Naive B cell (primary cell): Measurements from ENCODE around the gene TCF4. TPM values are rescaled to one million over a fixed set of nuclear protein-coding genes. Genes with fewer than 3 reads are reported as not detected.

Experiments used
- ATAC-seq, 2 donors: fragments of 150-1000 bp; cut with Tn5 transposase; 2 replicates each; pipeline ENCODE4 v1.10.0; 2021; ENCODE audit warnings: low read depth in 2 of 2, mild to moderate bottlenecking in 2 of 2, moderate library complexity in 2 of 2
- DNase-seq: peaks from one replicate; pipeline ENCODE4 v3.0.0; 2022
- H3K27ac Mint-ChIP-seq, 6 donors: one replicate each; pipeline ENCODE4 v1.8.0; 2020 to 2022; ENCODE audit warnings: mild to moderate bottlenecking in 6 of 6, mixed read lengths in 6 of 6, moderate library complexity in 5 of 6, inconsistent platforms in 2 of 6
- H3K27me3 Mint-ChIP-seq, 3 donors: one replicate each; pipeline ENCODE4 v1.8.0; 2021 to 2022; ENCODE audit warnings: mixed read lengths in 3 of 3, mild to moderate bottlenecking in 1 of 3
- H3K36me3 Mint-ChIP-seq, 2 donors: one replicate each; pipeline ENCODE4 v1.8.0; 2020 to 2022; ENCODE audit warnings: mixed read lengths in 2 of 2, inconsistent platforms in 1 of 2, mild to moderate bottlenecking in 1 of 2
- H3K4me1 Mint-ChIP-seq, 3 donors: one replicate each; pipeline ENCODE4 v1.8.0; 2020 to 2022; ENCODE audit warnings: mixed read lengths in 3 of 3, inconsistent platforms in 1 of 3, mild to moderate bottlenecking in 1 of 3, moderate library complexity in 1 of 3
- H3K4me3 Mint-ChIP-seq, 8 donors: one replicate each; pipeline ENCODE4 v1.8.0; 2020 to 2022; ENCODE audit warnings: mild to moderate bottlenecking in 8 of 8, mixed read lengths in 8 of 8, moderate library complexity in 8 of 8, inconsistent platforms in 2 of 8
- H3K9me3 Mint-ChIP-seq, 7 donors: one replicate each; pipeline ENCODE4 v1.8.0; 2020 to 2022; ENCODE audit warnings: mixed read lengths in 7 of 7, mild to moderate bottlenecking in 5 of 7, inconsistent platforms in 2 of 7, moderate library complexity in 1 of 7
- polyA plus RNA-seq, 6 donors: library from polyadenylated mRNA; unstranded; fragments of 300-500 nt; fragmentation: Illumina TruSeq; gene quantifications; one replicate each; pipeline ENCODE4 v1.2.3, GENCODE V29; 2021; ENCODE audit warnings: low read depth in 6 of 6

TCF4 gene
- 100 to 1,000 TPM; 199 to 274 (median 217) TPM for polyA plus RNA-seq

DNA sequence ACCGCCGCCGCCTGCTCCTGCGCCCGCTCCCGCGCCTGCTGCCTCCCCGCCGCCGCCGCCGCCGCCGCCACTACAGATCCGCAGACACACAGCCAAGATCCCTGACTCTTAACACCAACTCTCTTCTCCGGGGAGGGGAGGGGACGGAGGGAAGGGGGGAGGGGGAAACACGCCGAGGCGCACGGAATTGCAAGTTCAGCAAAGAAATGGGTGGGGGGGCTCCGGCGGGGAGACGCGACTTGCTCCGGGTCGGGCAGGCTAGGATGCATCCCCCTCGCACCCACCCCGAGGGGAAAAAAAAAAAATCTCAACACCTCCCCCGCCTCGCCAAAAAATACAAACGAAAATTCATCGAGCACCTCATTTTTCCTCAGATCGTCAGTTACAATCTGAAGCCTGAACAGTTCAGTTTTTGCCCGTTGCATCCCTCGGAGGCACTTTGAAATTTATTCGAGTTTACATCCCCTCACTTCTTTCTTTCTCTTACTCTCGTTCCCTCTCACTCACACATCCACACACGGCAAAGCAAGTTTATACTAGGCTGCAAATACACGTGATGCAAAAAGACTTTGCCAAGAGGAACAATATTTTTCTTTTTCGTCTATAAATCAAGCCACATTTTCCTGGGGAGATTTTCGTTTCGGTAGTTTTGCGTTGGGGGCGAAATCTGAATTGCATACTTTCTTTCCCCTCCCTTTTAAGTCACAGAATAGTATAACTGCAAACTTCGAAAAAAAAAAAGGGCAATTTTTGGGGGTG, at the start of gene TCF4:
TCF4 (minus strand) TSS at position 82 of the 759 bp plus-strand sequence. CDS start 1,076 bp downstream, outside the sequence.
- Mint-ChIP-seq H3K36me3 (peaks cover 0 to 8% of the 10 kb centered on the region in 2 donors), H3K4me3 (peak within 1 kb of the TSS; percentile 84 to 98 (median 98)), H3K27me3 (no peaks in the 10 kb centered on the region), H3K9me3 (no peaks in the 10 kb centered on the region), H3K4me1 (peaks cover 30 to 34% (median 31%) of the 10 kb centered on the region in 3 donors), H3K27ac (peak within 1 kb of the TSS; percentile 93 to 97 (median 95))
- peak; percentile 11 to 20 for ATAC-seq
- DNase-seq = peak; percentile 61

- ATAC-seq (no peak), DNase-seq (no peak)
- peaks cover 0 to 10% (median 0%) of the 10 kb centered on the region in 3 donors for H3K27me3 Mint-ChIP-seq
- no peak overlapping the region for H3K4me3 Mint-ChIP-seq
- no peaks in the 10 kb centered on the region for H3K4me1 Mint-ChIP-seq
- peaks cover 6 to 18% (median 13%) of the 10 kb centered on the region in 7 donors for H3K9me3 Mint-ChIP-seq
- no peak overlapping the region for H3K27ac Mint-ChIP-seq
- H3K36me3 Mint-ChIP-seq = peaks cover 0 to 10% of the 10 kb centered on the region in 2 donors
Observed at GRCh38 chr18:55637204-55637603, 49.2 kb upstream of the TCF4 start.

DNA sequence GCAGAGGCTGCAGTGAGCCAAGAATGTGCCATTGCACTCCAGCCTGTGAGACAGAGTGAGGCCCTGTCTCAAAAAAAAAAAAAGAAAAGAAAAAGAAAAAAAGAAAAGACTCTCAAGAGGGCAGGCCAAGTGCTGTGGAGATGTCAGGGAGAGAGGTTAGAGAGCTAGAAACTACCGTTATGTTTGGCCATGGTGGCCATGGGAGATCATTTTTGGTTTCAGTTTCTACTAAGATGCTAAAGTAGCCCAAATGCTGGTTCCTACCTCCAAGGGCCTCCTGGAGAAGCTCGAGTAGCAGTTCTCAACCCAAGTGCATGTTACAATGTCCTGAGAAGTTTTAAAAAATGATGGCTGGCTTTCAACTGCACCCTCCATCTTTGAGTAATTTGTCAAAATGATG, 47.4 kb upstream of the TCF4 start:
- Mint-ChIP-seq H3K27me3 (no peaks in the 10 kb centered on the region), H3K4me1 (no peaks in the 10 kb centered on the region), H3K4me3 (no peak overlapping the region), H3K36me3 (peaks cover 0 to 1% of the 10 kb centered on the region in 2 donors), H3K27ac (no peak overlapping the region), H3K9me3 (peaks cover 0 to 2% (median 0%) of the 10 kb centered on the region in 7 donors)
- ATAC-seq (no peak), DNase-seq (no peak)

DNA sequence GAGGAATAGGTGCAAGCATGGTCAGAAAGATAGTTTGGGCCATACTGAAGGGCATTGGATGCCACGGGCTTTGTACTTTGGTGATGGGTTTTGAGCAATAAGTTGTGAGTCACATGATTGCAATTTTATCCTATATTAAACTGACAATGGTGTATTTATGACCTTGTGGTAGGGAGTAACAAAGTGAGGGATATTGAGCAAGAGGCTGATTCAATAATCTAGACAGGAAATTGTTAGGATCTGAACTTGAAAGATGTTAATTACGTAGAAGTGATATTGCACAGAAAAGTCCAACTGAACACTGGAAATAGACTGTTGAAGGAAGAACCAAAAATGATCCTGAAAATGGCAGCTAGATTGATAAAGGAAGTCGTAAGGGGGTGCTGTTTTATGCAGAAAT, 46.6 kb upstream of the TCF4 start:
- Mint-ChIP-seq H3K9me3 (no peaks in the 10 kb centered on the region), H3K27ac (peak overlapping the region in 2 of 6 donors; percentile 10 to 29), H3K4me1 (no peaks in the 10 kb centered on the region), H3K27me3 (no peaks in the 10 kb centered on the region), H3K4me3 (no peak overlapping the region), H3K36me3 (no peaks in the 10 kb centered on the region)
- DNase-seq (no peak), ATAC-seq (no peak)

DNA sequence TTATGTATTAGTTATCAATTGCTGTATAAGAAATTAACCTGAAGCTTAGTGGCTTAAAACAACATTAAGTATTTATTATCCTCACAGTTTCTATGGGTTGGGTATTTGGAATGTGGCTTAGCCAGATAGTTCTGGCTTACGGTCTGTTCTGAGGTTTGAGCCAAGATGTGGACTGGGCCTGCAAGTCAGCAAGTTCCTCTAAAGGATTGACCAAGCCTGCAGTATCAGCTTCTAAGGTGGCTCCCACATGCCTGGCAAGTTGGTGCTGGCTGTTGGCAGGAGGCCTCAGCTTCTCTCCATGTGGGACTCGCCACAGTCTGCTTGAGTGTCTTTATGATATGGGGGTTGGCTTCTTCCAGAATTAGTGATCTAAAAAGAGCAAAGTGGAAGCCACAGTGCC, 45.0 kb upstream of the TCF4 start:
- no peak overlapping the region for H3K4me3 Mint-ChIP-seq
- no peaks in the 10 kb centered on the region for H3K4me1 Mint-ChIP-seq
- H3K9me3 Mint-ChIP-seq = no peaks in the 10 kb centered on the region
- no peaks in the 10 kb centered on the region for H3K36me3 Mint-ChIP-seq
- no peaks in the 10 kb centered on the region for H3K27me3 Mint-ChIP-seq
- H3K27ac Mint-ChIP-seq = no peak overlapping the region
- ATAC-seq (no peak), DNase-seq (no peak)

GRCh38 chr18:55629133-55629532, 41.1 kb upstream of the TCF4 start:
- ATAC-seq = no peak
- Mint-ChIP-seq H3K36me3 (no peaks in the 10 kb centered on the region), H3K4me3 (no peak overlapping the region), H3K9me3 (no peaks in the 10 kb centered on the region), H3K27ac (no peak overlapping the region), H3K27me3 (no peaks in the 10 kb centered on the region), H3K4me1 (no peaks in the 10 kb centered on the region)
- DNase-seq = no peak

DNA sequence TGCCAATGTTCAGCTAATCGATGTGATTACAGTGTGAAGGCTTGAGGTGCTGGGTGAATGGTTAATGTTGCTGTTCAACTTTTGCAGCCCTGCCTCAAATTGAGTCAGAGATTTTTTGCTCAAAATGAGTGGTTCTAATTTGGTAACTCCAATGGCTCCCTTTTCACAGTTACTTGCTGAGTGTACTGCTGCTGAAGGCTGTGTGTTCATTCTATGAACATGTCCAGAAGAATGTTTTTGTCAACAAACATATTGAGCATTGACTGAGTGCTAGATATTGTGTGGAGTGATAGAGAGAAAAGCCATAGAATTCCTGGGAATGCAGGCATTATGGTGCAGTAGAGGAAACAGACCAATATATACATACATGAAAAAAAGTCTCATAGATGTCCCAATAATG, 39.0 kb upstream of the TCF4 start:
- no peak for ATAC-seq
- H3K4me3 Mint-ChIP-seq = no peak overlapping the region
- H3K27me3 Mint-ChIP-seq = no peaks in the 10 kb centered on the region
- H3K27ac Mint-ChIP-seq = no peak overlapping the region
- no peak for DNase-seq
- no peaks in the 10 kb centered on the region for H3K36me3 Mint-ChIP-seq
- no peaks in the 10 kb centered on the region for H3K4me1 Mint-ChIP-seq
- H3K9me3 Mint-ChIP-seq = no peaks in the 10 kb centered on the region

- no peaks in the 10 kb centered on the region for H3K4me1 Mint-ChIP-seq
- no peak overlapping the region for H3K27ac Mint-ChIP-seq
- H3K9me3 Mint-ChIP-seq = no peaks in the 10 kb centered on the region
- DNase-seq = no peak
- no peaks in the 10 kb centered on the region for H3K36me3 Mint-ChIP-seq
- no peak for ATAC-seq
- no peak overlapping the region for H3K4me3 Mint-ChIP-seq
- no peaks in the 10 kb centered on the region for H3K27me3 Mint-ChIP-seq
Observed at GRCh38 chr18:55625901-55626300, 37.9 kb upstream of the TCF4 start.

GRCh38 chr18:55623626-55624025, 35.6 kb upstream of the TCF4 start:
- H3K36me3 Mint-ChIP-seq = no peaks in the 10 kb centered on the region
- DNase-seq (no peak), ATAC-seq (no peak)
- peaks cover 0 to 7% (median 0%) of the 10 kb centered on the region in 7 donors for H3K9me3 Mint-ChIP-seq
- H3K4me3 Mint-ChIP-seq = no peak overlapping the region
- H3K4me1 Mint-ChIP-seq = no peaks in the 10 kb centered on the region
- no peak overlapping the region for H3K27ac Mint-ChIP-seq
- no peaks in the 10 kb centered on the region for H3K27me3 Mint-ChIP-seq

GRCh38 chr18:55610506-55610905, 22.5 kb upstream of the TCF4 start:
- no peaks in the 10 kb centered on the region for H3K27me3 Mint-ChIP-seq
- ATAC-seq (no peak), DNase-seq (no peak)
- no peak overlapping the region for H3K27ac Mint-ChIP-seq
- no peak overlapping the region for H3K4me3 Mint-ChIP-seq
- peaks cover 0 to 5% (median under 1%) of the 10 kb centered on the region in 3 donors for H3K4me1 Mint-ChIP-seq
- no peaks in the 10 kb centered on the region for H3K36me3 Mint-ChIP-seq
- peaks cover 2 to 18% (median 10%) of the 10 kb centered on the region in 7 donors for H3K9me3 Mint-ChIP-seq

DNA sequence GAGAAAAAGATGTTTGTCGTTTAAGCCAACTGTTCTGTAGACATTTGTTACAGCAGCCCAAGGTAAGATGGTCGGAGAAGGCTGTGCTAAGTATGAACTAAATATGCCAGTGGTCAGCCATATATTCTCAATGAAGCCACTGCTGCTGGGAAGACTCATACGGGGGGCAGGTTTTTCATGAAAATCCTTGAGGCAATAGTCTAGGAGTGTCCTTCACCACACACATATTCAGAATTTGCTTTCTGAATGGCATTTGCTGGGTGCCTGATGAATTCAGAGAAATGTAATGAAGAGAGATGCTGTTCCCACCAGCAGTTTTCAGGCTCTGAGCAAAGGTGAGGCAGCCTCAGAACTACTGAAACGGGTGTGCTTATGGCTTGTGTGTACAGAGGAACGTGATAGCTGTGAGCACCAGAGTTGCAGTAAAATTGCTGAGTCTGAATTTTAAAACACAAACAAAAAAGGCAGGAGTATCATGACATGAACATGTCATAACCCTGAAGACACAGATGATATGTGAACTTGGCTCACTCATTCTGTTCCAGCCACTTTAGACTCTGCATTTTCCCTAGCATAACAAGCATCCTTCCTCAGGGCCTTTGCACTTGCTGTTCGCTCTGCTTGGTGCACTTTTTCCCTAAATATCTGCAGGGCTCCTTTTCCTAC, 21.3 kb upstream of the TCF4 start:
- H3K9me3 Mint-ChIP-seq = peaks cover 0 to 14% (median 9%) of the 10 kb centered on the region in 7 donors
- DNase-seq (no peak), ATAC-seq (no peak)
- no peak overlapping the region for H3K4me3 Mint-ChIP-seq
- no peaks in the 10 kb centered on the region for H3K36me3 Mint-ChIP-seq
- H3K27ac Mint-ChIP-seq = peak overlapping the region in 2 of 6 donors; percentile 8 to 49
- peaks cover 0 to 11% (median 4%) of the 10 kb centered on the region in 3 donors for H3K4me1 Mint-ChIP-seq
- H3K27me3 Mint-ChIP-seq = no peaks in the 10 kb centered on the region

DNA sequence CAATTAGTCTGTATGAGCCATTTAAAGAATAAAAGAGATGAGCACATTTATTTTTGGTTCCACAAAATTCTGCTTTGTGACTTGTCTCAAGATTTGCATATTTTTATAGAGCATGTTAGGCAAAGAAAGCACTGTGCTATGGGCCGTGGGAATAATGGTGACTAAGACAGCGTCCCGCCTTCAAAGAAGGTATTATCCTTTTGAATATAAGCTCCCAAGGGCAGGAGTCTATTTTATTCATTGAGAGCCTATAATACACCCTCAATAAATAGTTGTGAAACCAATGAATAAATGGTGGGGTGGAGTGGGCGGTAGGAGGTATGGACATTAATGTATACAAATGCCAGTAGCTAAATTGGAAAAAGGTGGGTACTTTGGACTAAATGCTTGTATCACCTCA, 20.5 kb upstream of the TCF4 start:
- H3K36me3 Mint-ChIP-seq = no peaks in the 10 kb centered on the region

DNA sequence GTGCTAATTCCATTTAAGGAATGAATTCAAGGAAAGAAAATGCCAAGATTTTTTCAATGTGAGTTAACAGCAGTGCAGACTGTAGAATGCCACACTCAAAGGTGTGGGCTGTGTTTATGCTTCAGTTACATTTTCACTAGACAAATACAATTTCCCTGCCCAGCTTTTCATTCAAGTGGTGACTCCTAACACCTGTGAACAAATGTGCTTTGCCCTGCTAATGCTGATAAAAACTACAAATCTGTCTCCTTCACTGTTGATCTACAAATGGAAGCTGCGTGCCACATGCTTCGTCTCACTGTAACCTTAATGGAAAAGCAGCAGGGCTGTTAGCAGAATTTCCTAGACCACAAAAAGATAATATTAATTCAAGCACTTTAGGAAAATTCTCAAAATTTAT, 19.8 kb upstream of the TCF4 start:
- ATAC-seq (no peak), DNase-seq (no peak)
- no peak overlapping the region for H3K4me3 Mint-ChIP-seq

More for the DNA sequence above, 20.5 kb upstream of the TCF4 start:
- no peak for DNase-seq
- peaks cover 0 to 10% (median 5%) of the 10 kb centered on the region in 7 donors for H3K9me3 Mint-ChIP-seq
- ATAC-seq = no peak
- peaks cover 0 to 11% (median 4%) of the 10 kb centered on the region in 3 donors for H3K4me1 Mint-ChIP-seq
- H3K4me3 Mint-ChIP-seq = no peak overlapping the region
- no peaks in the 10 kb centered on the region for H3K27me3 Mint-ChIP-seq
- no peak overlapping the region for H3K27ac Mint-ChIP-seq

More for the DNA sequence above, 19.8 kb upstream of the TCF4 start:
- Mint-ChIP-seq H3K27ac (no peak overlapping the region), H3K36me3 (no peaks in the 10 kb centered on the region), H3K9me3 (peaks cover 0 to 5% (median 0%) of the 10 kb centered on the region in 7 donors), H3K27me3 (no peaks in the 10 kb centered on the region), H3K4me1 (peaks cover 0 to 11% (median 4%) of the 10 kb centered on the region in 3 donors)
